GM18517 (cell line): ENCODE results near the gene ETS2.

Experiments
- ATAC-seq: cut with Tn5 transposase; IDR thresholded peaks from one replicate; pipeline ENCODE4 v1.9.1; 2021; ENCODE audit warnings: mild to moderate bottlenecking, moderate library complexity; ENCODE audit not compliant: unreplicated experiment

Gene ETS2

DNA sequence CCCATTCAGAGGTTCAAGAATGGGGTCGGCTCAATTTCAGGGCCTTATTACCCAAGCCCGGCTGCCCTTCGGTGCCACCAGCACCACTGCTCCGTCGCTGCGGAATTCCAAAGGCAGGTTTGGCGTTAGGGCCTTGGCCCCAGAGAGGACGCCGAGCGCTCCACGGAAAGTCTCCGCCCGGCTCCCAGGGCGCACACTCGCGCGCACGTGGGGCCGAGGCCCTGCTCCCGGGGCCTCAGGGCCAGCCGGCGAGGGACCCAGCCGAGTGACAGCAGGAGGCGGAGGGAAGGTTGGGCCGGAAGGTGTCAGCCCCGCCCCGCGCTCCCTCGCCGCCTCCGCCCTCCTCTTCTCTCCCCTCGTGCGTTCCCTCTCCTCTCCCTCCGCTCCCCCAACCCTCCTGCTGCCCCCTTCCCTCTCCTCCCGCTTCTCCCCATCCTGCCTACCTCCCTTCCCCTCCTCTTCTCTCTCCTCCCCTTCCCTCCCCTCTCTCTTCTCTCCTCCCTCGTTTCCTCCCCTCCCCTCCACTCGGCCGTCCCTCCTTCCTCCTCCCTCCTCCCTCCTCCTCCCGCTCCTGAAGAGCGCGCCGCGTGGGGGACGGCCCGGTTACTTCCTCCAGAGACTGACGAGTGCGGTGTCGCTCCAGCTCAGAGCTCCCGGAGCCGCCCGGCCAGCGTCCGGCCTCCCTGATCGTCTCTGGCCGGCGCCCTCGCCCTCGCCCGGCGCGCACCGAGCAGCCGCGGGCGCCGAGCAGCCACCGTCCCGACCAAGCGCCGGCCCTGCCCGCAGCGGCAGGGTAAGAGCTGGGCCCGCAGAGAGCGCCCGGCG, at the start of gene ETS2:
ETS2 (plus strand) TSS at position 602 of the 825 bp plus-strand sequence. CDS start 4,106 bp downstream, outside the sequence.
- no peak for ATAC-seq

- ATAC-seq = no peak
These were observed 49.0 kb upstream of the ETS2 start for GRCh38 chr21:38756746-38757145.

DNA sequence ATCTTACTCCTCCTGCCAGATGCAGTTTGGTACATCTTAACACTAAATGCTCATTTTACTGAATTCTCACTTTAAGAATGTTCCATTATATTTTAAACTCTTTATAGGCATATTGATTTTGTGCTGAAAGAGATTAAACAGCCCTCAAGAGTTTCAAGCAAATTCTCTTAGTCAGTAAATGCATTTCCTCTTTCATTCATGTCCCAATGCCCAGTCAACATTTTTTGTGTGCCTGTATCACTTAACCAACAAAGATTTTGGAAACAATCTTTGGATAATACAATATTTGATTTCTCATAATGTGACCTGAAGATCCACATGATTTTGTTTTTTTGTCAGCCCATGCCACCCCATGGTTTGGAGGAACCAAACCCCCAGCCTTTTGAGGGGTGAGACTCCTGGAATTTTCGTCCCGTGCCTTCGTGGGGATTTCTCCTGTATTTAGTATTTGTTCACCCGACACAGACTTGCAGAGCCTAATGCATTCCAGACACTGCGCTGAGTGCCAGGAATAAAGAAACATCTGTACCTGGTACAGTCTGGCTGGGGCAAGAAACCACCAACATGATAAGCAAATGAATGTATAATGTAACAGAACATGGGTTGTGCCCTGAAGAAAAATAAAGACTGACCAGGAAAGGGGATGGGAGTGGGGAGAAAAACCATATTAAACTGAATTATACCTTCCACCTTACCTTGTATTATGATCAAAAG, 47.1 kb upstream of the ETS2 start:
- ATAC-seq = no peak

DNA sequence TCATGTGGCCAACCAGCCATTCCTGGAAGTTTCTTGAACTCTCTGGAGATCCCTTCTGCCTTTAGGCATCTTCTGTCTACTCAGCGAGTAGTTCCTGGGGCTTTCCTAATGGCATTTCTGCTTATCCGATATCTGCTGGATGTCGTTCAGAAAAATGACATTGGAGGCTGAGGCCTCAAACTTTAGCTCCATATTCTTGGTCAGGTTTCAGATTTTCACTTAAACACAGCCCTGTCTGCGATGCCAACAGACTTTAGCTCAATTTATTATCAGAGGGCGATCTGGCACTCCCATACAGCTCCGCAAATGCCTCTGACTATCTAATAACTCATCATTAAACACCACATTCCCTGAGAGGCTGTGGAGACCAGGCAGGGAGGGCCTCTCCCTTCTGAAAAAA, 46.3 kb upstream of the ETS2 start:
- ATAC-seq = no peak

GRCh38 chr21:38760017-38760761, 45.5 kb upstream of the ETS2 start:
- no peak for ATAC-seq

DNA sequence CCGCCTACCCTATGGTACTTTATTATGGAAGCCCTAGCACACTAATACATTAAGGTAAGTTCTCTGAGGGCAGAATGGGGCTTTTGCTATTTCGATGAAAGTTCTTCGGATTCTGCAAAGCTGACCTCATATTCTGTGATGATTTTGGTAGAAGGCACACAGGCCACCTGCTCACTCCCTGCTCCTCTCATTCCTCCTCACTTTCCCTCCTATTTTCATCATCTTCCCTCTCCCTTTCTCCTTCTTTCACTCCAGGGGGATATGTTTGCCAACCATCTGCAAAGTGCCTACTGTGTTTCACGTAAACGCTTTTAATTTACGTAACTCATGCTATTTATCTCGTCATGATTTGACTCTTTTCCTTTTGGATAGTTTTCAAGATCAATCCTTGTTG, 45.0 kb upstream of the ETS2 start:
- no peak for ATAC-seq

DNA sequence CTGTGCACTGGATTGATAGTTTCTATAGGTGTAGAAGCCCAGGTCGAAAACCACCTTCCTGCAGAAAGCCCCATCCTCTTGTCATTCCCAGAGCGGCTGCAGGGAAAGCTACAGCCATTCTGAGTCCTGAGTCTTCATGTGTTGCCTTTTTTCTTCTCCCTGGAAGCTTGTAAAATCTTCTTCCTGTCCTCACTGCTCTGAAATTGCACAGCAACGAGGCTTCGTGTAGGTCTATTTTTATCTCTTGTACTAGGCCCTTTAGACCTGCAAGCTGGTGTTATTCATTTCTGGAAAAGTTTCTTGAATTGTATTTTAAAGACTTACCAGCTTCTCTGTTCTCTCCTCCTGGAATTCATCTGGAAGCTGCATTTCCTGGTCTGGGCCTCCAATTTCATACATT, 44.2 kb upstream of the ETS2 start:
- ATAC-seq = no peak

DNA sequence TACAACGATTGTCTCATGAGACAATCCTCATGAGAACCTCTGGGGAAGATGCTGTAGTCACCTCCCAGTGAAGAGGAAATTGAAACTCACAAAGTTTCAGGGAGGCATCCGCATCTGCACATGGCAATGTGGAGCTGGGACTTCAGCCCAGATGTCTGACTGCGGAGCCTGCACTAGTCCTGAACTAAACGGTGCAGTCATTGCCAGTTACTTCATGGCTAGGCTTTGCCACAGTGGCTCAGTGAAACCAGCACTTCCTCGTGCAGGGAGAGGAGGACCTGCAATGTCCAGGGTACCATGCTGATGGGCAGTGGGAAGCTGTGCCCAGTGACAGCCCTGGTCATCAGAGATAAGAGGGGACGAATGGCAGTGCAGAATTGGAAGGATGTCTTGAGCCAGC, 40.7 kb upstream of the ETS2 start:
- ATAC-seq = no peak

GRCh38 chr21:38766987-38767722, 38.6 kb upstream of the ETS2 start:
- peak; percentile 97 for ATAC-seq

DNA sequence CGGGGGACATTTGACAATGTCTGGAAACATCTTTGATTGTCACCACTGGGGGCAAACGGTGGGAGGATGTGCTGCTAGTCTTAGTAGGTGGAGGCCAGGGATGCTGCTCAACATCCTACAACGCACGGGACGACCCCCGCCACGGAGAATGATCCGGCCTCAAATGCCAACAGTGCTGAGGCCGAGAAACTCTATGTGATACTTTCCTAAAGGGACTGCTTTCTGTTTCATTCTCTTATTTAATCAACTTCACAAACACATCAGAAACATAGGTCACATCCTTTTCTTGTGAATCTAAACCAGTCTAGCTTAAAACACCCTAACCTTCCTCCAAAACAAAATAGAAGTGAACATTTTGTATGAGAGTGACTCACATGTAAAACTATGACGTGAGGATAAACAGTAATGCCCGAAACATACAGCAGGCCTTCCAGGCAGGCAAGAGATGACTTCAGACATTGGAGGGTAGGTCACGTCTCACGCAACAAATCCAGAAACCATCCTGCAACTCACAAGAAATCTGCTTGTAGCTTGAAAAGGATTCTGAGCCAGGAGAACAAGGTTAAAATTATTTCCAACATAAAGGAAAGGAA, 37.2 kb upstream of the ETS2 start:
- no peak for ATAC-seq

DNA sequence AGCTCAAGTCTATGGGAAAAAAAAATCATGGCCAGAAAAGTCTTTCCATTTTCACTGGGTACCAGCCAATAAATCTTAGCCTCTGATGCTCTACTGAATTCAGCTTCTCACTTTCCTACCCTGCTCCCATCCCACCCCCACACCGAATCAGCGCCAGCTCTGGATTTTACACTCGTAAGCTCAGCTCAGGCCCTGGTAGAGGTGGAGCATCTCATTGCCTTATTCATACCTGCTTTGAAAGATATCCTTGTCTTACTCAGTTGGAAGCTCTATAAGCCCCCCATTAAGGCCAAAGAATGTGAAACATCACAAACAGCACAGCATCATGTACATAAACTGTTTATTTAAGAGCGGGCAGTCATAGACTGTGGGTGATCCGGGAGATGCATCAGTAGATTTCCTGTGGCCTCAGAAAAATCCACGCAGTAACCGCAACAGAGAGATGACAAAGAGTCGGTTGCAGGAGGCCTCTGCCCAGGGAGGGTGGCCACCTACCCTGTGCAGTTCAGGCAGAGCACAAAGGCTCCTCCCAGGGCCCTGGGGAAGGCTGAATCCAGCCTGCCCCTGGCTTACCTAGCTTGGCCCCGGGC, 36.4 kb upstream of the ETS2 start:
- no peak for ATAC-seq

DNA sequence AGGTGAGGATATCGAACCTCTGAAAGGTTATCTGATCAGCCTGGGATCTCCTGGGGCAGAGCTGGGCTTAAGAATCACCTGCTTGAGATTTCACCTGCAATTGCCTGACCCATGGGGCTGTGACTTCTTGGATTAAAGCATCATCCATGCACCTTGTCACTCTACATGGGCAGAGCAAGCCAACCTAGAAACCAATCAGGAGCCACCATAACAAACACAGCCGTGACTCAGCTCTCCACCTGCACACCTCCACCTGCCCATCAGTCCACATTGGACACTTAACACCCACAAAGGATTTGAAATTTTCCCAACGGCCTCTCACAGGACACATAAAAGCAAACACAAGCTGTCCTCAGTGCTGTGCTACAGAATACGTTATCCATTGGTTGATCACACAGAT, 35.1 kb upstream of the ETS2 start:
- no peak for ATAC-seq

- ATAC-seq = no peak
These were observed 34.2 kb upstream of the ETS2 start for GRCh38 chr21:38771536-38771935.

GRCh38 chr21:38772646-38773045, 33.1 kb upstream of the ETS2 start:
- no peak for ATAC-seq

DNA sequence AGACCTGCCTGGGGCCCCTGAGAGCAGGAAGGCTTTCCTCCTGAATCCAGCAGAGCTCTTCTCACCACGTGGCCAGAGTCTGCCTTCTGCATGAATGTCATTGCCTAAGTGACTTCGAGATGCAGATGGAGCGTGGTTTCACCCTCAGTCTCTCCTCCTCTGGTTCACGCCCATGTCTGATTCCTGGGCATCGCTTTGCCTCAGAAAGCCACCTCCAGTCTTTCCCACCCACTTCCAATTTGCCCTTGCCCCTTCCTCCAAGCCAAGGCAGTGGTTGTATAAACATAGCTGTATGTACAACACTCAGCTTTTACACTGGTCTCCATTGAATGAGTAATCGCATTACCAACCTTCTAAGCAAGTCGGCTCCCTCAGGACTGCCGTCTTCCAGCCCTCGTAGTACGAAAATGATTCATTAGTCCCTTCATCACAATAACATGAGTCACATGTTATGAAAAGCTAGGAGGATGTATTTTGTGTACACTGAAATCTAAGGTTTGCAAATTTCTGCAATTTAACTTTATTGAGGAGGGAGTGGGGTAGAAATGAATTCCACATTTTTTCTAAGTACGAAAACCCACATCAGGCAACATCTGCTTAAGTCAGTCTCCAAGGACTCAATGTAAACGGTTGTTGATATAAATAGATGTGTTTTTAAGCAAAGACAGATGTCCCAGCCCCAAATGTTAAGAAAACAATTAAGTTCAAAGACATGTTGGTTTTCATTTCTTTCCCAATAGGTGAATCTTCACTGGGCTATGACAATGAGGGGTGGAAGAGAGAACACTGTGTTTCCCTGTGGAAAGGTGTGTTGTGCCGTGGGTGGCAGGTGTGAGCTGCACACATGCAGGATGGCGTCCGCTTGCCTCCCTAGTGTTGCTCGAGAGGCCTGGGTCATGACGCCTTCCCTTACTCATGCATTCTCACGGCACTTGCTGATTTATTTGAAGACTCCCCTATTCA, 32.3 kb upstream of the ETS2 start:
- ATAC-seq = no peak

- no peak for ATAC-seq
These were observed 31.6 kb upstream of the ETS2 start for GRCh38 chr21:38774152-38774551.

GRCh38 chr21:38774586-38775285, 31.0 kb upstream of the ETS2 start:
- ATAC-seq = no peak

- no peak for ATAC-seq
These were observed 30.0 kb upstream of the ETS2 start for GRCh38 chr21:38775733-38776132.
